HepG2 (cell line): ENCODE results near the gene UBE3B. TPM values are rescaled to one million over a fixed set of nuclear protein-coding genes. Genes with fewer than 3 reads are reported as not detected.

ENCODE experiments used
- MAFG ChIP-seq: sonication (generic); formaldehyde crosslinking; IDR thresholded peaks from 2 replicates; pipeline ENCODE4 v1.5.1; 2020; ENCODE audit warnings: mild to moderate bottlenecking, missing genetic modification reagents
- MXD4 ChIP-seq: IDR thresholded peaks from 2 replicates; pipeline ENCODE4 v1.6.1; 2016; ENCODE audit warnings: mild to moderate bottlenecking, missing biosample characterization, missing genetic modification reagents
- NFE2L1 ChIP-seq: sonication (generic); formaldehyde crosslinking; IDR thresholded peaks from 2 replicates; pipeline ENCODE4 v1.4.0; 2020; ENCODE audit warnings: missing genetic modification reagents, mild to moderate bottlenecking, borderline replicate concordance
- NFYB ChIP-seq: sonication (generic); formaldehyde crosslinking; IDR thresholded peaks from 2 replicates; pipeline ENCODE4 v1.4.0; 2020; ENCODE audit warnings: missing genetic modification reagents
- PHF5A ChIP-seq: IDR thresholded peaks from one replicate; pipeline ENCODE4 v1.6.1; 2018; ENCODE audit warnings: low read depth, missing genetic modification reagents; ENCODE audit not compliant: unreplicated experiment
- SATB2 ChIP-seq: sonication (generic); formaldehyde crosslinking; IDR thresholded peaks from 2 replicates; pipeline ENCODE4 v1.5.0; 2020; ENCODE audit warnings: missing genetic modification reagents
- TBL1XR1 ChIP-seq: fragments of 150-350 bp; IDR thresholded peaks from 2 replicates; pipeline ENCODE4 v1.6.1; 2014; ENCODE audit warnings: borderline replicate concordance, low read length; ENCODE audit not compliant: partially characterized antibody
- ZNF124 ChIP-seq: sonication (generic); formaldehyde crosslinking; IDR thresholded peaks from 2 replicates; pipeline ENCODE4 v1.4.0; 2020; ENCODE audit warnings: missing genetic modification reagents
- ZNF333 ChIP-seq: sonication (generic); formaldehyde crosslinking; IDR thresholded peaks from 2 replicates; pipeline ENCODE4 v1.4.0; 2020; ENCODE audit warnings: mild to moderate bottlenecking, missing genetic modification reagents, borderline replicate concordance
- ZNF337 ChIP-seq: sonication (generic); formaldehyde crosslinking; IDR thresholded peaks from 2 replicates; pipeline ENCODE4 v1.5.1; 2020; ENCODE audit warnings: missing genetic modification reagents, low read depth, mild to moderate bottlenecking, borderline replicate concordance
- ZNF383 ChIP-seq: sonication (generic); formaldehyde crosslinking; IDR thresholded peaks from 2 replicates; pipeline ENCODE4 v1.4.0; 2020; ENCODE audit warnings: missing genetic modification reagents, mild to moderate bottlenecking, borderline replicate concordance
- ZNF629 ChIP-seq: sonication (generic); formaldehyde crosslinking; conservative IDR thresholded peaks from 2 replicates; pipeline ENCODE4 v1.5.0; 2020; ENCODE audit warnings: missing genetic modification reagents
- ZNF703 ChIP-seq: sonication (generic); formaldehyde crosslinking; IDR thresholded peaks from 2 replicates; pipeline ENCODE4 v1.5.1; 2020; ENCODE audit warnings: missing genetic modification reagents, mild to moderate bottlenecking, moderate library complexity, borderline replicate concordance
- ZNF841 ChIP-seq: sonication (generic); formaldehyde crosslinking; IDR thresholded peaks from 2 replicates; pipeline ENCODE4 v1.8.1; 2023; ENCODE audit warnings: missing genetic modification reagents, borderline replicate concordance
- polyA plus RNA-seq, 8 experiments: library from polyadenylated mRNA; depleted of rRNA in 3 of 8; stranded (reverse) in 7 of 8; unstranded in 1 of 8; fragments of >200 nt; fragmentation: Illumina TruSeq in 4 of 8; extraction: Trizol in 4 of 8; gene quantifications; 2 replicates each; pipeline versions ENCODE4 v1.2.1 to v1.2.3, GENCODE V29; 2011 to 2016; ENCODE audit warnings: low read depth in 4 of 8, missing spikeins in 1 of 8, mixed read lengths in 1 of 8; ENCODE audit not compliant: insufficient read depth in 1 of 8
- total RNA-seq, 5 experiments: library from RNA; depleted of rRNA; stranded (reverse); fragments of >200 nt; fragmentation: Illumina TruSeq; extraction: Trizol; gene quantifications; 2 replicates each; pipeline ENCODE4 v1.2.3, GENCODE V29; 2016; ENCODE audit warnings: low read depth in 1 of 5
- TF ChIP-seq, protein P1 (sequence below), 2 experiments: fragments of 450-650 bp in 1 of 2; sonication (generic) in 1 of 2; formaldehyde crosslinking in 1 of 2; IDR thresholded peaks; 2 replicates each; pipeline versions ENCODE4 v1.6.1 to v1.8.0; 2016 to 2022; ENCODE audit warnings: antibody characterized with exemption in 1 of 2, mild to moderate bottlenecking in 1 of 2, missing genetic modification reagents in 1 of 2
- TF ChIP-seq, protein P2 (sequence below): sonication (generic); formaldehyde crosslinking; IDR thresholded peaks from 2 replicates; pipeline ENCODE4 v1.5.0; 2020; ENCODE audit warnings: missing genetic modification reagents
- TF ChIP-seq, protein P3 (sequence below): conservative IDR thresholded peaks from 2 replicates; pipeline ENCODE4 v1.6.1; 2018; ENCODE audit warnings: missing genetic modification reagents
- TF ChIP-seq, protein P4 (sequence below): IDR thresholded peaks from 2 replicates; pipeline ENCODE4 v1.6.1; 2016; ENCODE audit warnings: control low read depth

UBE3B gene
- total and polyA plus RNA-seq, 2 of the 13 experiments (the other 11 are each of a cell fraction or from before 2014, with no cell fraction given): 22.7 to 25.3 TPM

DNA sequence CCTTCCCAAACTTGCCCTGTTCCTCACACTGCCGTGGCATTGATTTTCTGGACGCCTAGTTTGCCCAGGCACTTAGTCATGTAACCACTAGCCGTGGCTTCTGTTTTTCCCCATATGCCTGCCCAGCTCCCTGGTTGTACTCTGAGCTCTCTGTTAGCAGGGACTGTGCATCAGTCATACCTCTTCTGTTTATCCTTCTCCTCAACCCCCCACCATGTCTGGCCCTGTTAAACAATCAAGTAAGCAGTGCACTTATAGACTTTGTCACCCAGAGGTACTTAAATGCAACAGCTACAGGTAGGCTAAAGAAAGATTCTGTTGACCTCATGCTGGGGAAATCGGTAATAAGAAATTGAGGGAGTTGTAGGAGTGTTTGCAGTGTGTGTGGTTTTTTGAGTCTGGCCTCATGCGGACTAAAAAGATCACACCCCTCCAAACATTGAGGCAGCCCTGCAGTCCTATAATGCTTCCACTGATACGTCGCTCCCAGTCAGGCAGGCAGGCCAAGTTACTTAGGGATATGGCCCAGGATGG lies 17.0 kb downstream of the UBE3B start (continued):
- TF ChIP-seq, protein P1, sequence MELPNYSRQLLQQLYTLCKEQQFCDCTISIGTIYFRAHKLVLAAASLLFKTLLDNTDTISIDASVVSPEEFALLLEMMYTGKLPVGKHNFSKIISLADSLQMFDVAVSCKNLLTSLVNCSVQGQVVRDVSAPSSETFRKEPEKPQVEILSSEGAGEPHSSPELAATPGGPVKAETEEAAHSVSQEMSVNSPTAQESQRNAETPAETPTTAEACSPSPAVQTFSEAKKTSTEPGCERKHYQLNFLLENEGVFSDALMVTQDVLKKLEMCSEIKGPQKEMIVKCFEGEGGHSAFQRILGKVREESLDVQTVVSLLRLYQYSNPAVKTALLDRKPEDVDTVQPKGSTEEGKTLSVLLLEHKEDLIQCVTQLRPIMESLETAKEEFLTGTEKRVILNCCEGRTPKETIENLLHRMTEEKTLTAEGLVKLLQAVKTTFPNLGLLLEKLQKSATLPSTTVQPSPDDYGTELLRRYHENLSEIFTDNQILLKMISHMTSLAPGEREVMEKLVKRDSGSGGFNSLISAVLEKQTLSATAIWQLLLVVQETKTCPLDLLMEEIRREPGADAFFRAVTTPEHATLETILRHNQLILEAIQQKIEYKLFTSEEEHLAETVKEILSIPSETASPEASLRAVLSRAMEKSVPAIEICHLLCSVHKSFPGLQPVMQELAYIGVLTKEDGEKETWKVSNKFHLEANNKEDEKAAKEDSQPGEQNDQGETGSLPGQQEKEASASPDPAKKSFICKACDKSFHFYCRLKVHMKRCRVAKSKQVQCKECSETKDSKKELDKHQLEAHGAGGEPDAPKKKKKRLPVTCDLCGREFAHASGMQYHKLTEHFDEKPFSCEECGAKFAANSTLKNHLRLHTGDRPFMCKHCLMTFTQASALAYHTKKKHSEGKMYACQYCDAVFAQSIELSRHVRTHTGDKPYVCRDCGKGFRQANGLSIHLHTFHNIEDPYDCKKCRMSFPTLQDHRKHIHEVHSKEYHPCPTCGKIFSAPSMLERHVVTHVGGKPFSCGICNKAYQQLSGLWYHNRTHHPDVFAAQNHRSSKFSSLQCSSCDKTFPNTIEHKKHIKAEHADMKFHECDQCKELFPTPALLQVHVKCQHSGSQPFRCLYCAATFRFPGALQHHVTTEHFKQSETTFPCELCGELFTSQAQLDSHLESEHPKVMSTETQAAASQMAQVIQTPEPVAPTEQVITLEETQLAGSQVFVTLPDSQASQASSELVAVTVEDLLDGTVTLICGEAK (IDR thresholded peaks at IDR 0.05): no peak
- TF ChIP-seq, protein P1 (CRISPR knock-in tag; IDR thresholded peaks at IDR 0.05): no peak
- TF ChIP-seq MAFG (CRISPR knock-in tag) (no peak), SATB2 (CRISPR knock-in tag) (no peak), NFE2L1 (CRISPR knock-in tag) (no peak), ZNF337 (CRISPR knock-in tag) (no peak), NFYB (CRISPR knock-in tag) (no peak), ZNF841 (no peak), PHF5A (CRISPR knock-in tag) (no peak), ZNF383 (CRISPR knock-in tag) (no peak), ZNF703 (CRISPR knock-in tag) (no peak), TBL1XR1 (no peak), ZNF333 (CRISPR knock-in tag) (no peak), ZNF629 (CRISPR knock-in tag) (no peak), MXD4 (CRISPR knock-in tag) (no peak), ZNF124 (CRISPR knock-in tag) (no peak)
- TF ChIP-seq, protein P2, sequence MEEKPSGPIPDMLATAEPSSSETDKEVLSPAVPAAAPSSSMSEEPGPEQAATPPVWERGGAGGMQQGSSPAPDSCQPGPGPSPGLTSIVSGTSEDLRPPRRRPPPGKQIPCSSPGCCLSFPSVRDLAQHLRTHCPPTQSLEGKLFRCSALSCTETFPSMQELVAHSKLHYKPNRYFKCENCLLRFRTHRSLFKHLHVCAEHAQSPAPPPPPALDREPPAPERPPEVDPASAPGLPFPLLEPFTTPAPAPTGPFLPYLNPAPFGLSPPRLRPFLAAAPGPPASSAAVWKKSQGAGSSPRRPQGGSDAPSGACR: no peak
- TF ChIP-seq, protein P3, sequence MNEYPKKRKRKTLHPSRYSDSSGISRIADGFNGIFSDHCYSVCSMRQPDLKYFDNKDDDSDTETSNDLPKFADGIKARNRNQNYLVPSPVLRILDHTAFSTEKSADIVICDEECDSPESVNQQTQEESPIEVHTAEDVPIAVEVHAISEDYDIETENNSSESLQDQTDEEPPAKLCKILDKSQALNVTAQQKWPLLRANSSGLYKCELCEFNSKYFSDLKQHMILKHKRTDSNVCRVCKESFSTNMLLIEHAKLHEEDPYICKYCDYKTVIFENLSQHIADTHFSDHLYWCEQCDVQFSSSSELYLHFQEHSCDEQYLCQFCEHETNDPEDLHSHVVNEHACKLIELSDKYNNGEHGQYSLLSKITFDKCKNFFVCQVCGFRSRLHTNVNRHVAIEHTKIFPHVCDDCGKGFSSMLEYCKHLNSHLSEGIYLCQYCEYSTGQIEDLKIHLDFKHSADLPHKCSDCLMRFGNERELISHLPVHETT: no peak
- TF ChIP-seq, protein P4, sequence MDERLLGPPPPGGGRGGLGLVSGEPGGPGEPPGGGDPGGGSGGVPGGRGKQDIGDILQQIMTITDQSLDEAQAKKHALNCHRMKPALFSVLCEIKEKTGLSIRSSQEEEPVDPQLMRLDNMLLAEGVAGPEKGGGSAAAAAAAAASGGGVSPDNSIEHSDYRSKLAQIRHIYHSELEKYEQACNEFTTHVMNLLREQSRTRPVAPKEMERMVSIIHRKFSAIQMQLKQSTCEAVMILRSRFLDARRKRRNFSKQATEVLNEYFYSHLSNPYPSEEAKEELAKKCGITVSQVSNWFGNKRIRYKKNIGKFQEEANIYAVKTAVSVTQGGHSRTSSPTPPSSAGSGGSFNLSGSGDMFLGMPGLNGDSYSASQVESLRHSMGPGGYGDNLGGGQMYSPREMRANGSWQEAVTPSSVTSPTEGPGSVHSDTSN (CRISPR knock-in tag): no peak
